Effector memory CD4-positive, alpha-beta T cell (primary cell): Measurements from ENCODE around the gene EPS15.
"Not testable (repeated sequence)": the region's sequence is repeated elsewhere in the genome, so short reads cannot be mapped to it uniquely, and the experiment has no call there.

Experiments used
- DNase-seq, 3 donors: peaks; one replicate each; pipeline ENCODE4 v3.0.0-alpha.2; 2020
- H3K27ac ChIP-seq: 2 replicates; pipeline ENCODE4 v1.7.0; 2013; ENCODE audit warnings: mild to moderate bottlenecking, low read length, moderate library complexity; ENCODE audit not compliant: insufficient read depth, poor library complexity, severe bottlenecking
- H3K27me3 ChIP-seq: replicated peaks from 2 replicates; pipeline ENCODE4 v1.7.0; 2013; ENCODE audit warnings: mild to moderate bottlenecking, low read length; ENCODE audit not compliant: insufficient read depth, control insufficient read depth, poor library complexity, severe bottlenecking
- H3K36me3 ChIP-seq: 2 replicates; pipeline ENCODE4 v1.7.0; 2013; ENCODE audit warnings: mild to moderate bottlenecking, low read length, moderate library complexity; ENCODE audit not compliant: control insufficient read depth, insufficient read depth
- H3K4me1 ChIP-seq: 2 replicates; pipeline ENCODE4 v1.7.0; 2013; ENCODE audit warnings: low read length, mild to moderate bottlenecking; ENCODE audit not compliant: control insufficient read depth, insufficient read depth, poor library complexity, severe bottlenecking
- H3K4me3 ChIP-seq: 2 replicates; pipeline ENCODE4 v1.7.0; 2013; ENCODE audit warnings: low read length, low read depth, mild to moderate bottlenecking; ENCODE audit not compliant: insufficient read depth, poor library complexity, severe bottlenecking
- H3K9me3 ChIP-seq: 2 replicates; pipeline ENCODE4 v1.7.0; 2013; ENCODE audit warnings: mild to moderate bottlenecking, low read length, moderate library complexity; ENCODE audit not compliant: control insufficient read depth

The EPS15 gene

GRCh38 chr1:51474832-51475620 lies 44.0 kb downstream of the EPS15 start:
- not testable (repeated sequence) for H3K27me3 ChIP-seq, H3K36me3 ChIP-seq, DNase-seq, H3K27ac ChIP-seq, H3K4me3 ChIP-seq, H3K9me3 ChIP-seq, H3K4me1 ChIP-seq

- Histone ChIP-seq H3K36me3 (peaks cover 7% of the 10 kb centered on the region), H3K4me1 (no peaks in the 10 kb centered on the region), H3K4me3 (no peak overlapping the region), H3K9me3 (no peaks in the 10 kb centered on the region), H3K27me3 (no peaks in the 10 kb centered on the region), H3K27ac (no peak overlapping the region)
- DNase-seq: no peak
Measured at GRCh38 chr1:51473331-51474115, 45.5 kb downstream of the EPS15 start.

- Histone ChIP-seq H3K4me3 (no peak overlapping the region), H3K9me3 (no peaks in the 10 kb centered on the region), H3K27ac (no peak overlapping the region), H3K36me3 (peaks cover 7% of the 10 kb centered on the region), H3K4me1 (no peaks in the 10 kb centered on the region), H3K27me3 (no peaks in the 10 kb centered on the region)
- DNase-seq: no peak
Measured at GRCh38 chr1:51472359-51472758, 46.7 kb downstream of the EPS15 start.

- Histone ChIP-seq H3K9me3 (no peaks in the 10 kb centered on the region), H3K4me3 (no peak overlapping the region), H3K4me1 (no peaks in the 10 kb centered on the region), H3K27me3 (no peaks in the 10 kb centered on the region), H3K36me3 (peaks cover 12% of the 10 kb centered on the region), H3K27ac (no peak overlapping the region)
- DNase-seq: no peak
Measured at GRCh38 chr1:51469518-51469917, 49.5 kb downstream of the EPS15 start.

GRCh38 chr1:51464828-51465227 lies 54.2 kb downstream of the EPS15 start:
- Histone ChIP-seq H3K27ac (no peak overlapping the region), H3K4me3 (no peak overlapping the region), H3K27me3 (no peaks in the 10 kb centered on the region), H3K9me3 (no peaks in the 10 kb centered on the region), H3K36me3 (peaks cover 28% of the 10 kb centered on the region), H3K4me1 (no peaks in the 10 kb centered on the region)
- DNase-seq: no peak

- DNase-seq: no peak
- Histone ChIP-seq H3K36me3 (peaks cover 36% of the 10 kb centered on the region), H3K4me1 (no peaks in the 10 kb centered on the region)
Measured at GRCh38 chr1:51463561-51463960, 55.5 kb downstream of the EPS15 start.

GRCh38 chr1:51462289-51462688 lies 56.8 kb downstream of the EPS15 start:
- H3K27me3 ChIP-seq, H3K9me3 ChIP-seq, DNase-seq, H3K4me1 ChIP-seq, H3K4me3 ChIP-seq, H3K27ac ChIP-seq: not testable (repeated sequence)
- H3K36me3 ChIP-seq: peaks cover 36% of the 10 kb centered on the region

More at GRCh38 chr1:51463561-51463960, 55.5 kb downstream of the EPS15 start:
- no peak overlapping the region for H3K4me3 ChIP-seq
- H3K9me3 ChIP-seq: no peaks in the 10 kb centered on the region
- H3K27ac ChIP-seq: no peak overlapping the region
- H3K27me3 ChIP-seq: no peaks in the 10 kb centered on the region

GRCh38 chr1:51454554-51454953 lies 64.5 kb downstream of the EPS15 start:
- DNase-seq: no peak
- Histone ChIP-seq H3K4me1 (no peaks in the 10 kb centered on the region), H3K36me3 (peaks cover 14% of the 10 kb centered on the region)

GRCh38 chr1:51453010-51453409 lies 66.1 kb downstream of the EPS15 start:
- Histone ChIP-seq H3K36me3 (peaks cover 8% of the 10 kb centered on the region), H3K9me3 (no peaks in the 10 kb centered on the region), H3K4me3 (no peak overlapping the region), H3K27ac (no peak overlapping the region), H3K4me1 (no peaks in the 10 kb centered on the region), H3K27me3 (no peaks in the 10 kb centered on the region)
- DNase-seq: no peak

More at GRCh38 chr1:51454554-51454953, 64.5 kb downstream of the EPS15 start:
- Histone ChIP-seq H3K9me3 (no peaks in the 10 kb centered on the region), H3K27me3 (no peaks in the 10 kb centered on the region), H3K4me3 (no peak overlapping the region), H3K27ac (no peak overlapping the region)

GRCh38 chr1:51448844-51449454 lies 70.1 kb downstream of the EPS15 start:
- H3K36me3 ChIP-seq, H3K4me3 ChIP-seq, DNase-seq: not testable (repeated sequence)

More at GRCh38 chr1:51448844-51449454, 70.1 kb downstream of the EPS15 start:
- H3K9me3 ChIP-seq, H3K27ac ChIP-seq, H3K4me1 ChIP-seq, H3K27me3 ChIP-seq: not testable (repeated sequence)
